NK-92 (cell line): Measurements from ENCODE around the gene GJA9.
"Not testable (repeated sequence)": the region's sequence is repeated elsewhere in the genome, so short reads cannot be mapped to it uniquely, and the experiment has no call there.

Source experiments
- DNase-seq: peaks from one replicate; lab custom pipeline; 2025; ENCODE audit not compliant: unreplicated experiment; lab: John Stamatoyannopoulos, UW

The GJA9 gene

DNA sequence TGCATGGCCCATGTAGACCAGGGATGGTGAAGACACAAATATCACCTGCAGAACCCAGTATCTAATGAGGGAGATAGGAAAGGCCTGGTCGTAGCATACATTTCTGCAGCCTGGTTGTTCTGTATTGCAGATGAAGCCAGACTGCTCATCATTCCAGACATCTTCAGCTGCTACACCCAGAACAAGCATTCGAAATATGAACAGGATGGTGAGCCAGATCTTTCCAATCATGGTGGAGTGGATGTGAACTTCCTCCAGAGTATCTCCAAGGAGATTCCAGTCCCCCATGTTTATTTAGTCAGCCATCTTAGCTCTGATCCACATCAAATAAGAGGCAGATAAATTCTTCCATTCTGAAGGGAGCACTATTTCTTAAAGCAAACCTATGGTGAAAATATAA is 5.6 kb downstream of the GJA9 start:
- no peak for DNase-seq

- DNase-seq, result peak; percentile 92
Observed at GRCh38 chr1:38873027-38873969, 8.1 kb downstream of the GJA9 start, which contains the start of gene MYCBP. MYCBP (minus strand) TSS chr1:38873348; CDS start chr1:38873305, 43 bp downstream.

DNA sequence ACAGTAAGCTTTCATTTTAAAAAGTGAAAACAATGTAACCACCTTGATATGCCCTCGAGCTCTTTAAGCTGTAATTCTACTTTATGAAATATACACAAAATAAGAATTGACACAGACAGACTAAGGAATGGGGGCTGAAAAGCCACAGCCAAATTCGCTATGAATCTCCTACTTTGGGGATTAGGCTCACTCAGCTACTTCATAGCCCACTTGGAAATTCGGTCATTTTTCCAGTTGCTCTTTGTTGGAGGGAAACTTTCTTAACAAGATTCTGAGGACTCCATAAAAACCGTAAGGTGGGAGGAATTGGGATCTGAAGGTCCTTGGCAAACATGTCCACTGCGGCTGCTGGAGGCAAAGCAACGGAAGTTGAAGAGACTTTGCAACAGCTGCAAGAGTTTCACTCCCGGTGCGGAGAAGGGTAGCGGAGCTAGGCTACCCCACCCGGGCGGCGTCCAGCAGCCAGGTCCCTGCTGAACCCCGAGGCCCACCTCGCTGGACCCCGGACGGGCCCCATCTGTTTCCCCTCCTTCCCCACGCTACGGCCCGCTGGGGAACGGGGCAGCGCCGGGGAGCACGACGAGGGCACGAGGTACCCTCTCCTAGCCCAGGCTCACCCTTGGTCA is 8.9 kb downstream of the GJA9 start:
- DNase-seq, result no peak

DNA sequence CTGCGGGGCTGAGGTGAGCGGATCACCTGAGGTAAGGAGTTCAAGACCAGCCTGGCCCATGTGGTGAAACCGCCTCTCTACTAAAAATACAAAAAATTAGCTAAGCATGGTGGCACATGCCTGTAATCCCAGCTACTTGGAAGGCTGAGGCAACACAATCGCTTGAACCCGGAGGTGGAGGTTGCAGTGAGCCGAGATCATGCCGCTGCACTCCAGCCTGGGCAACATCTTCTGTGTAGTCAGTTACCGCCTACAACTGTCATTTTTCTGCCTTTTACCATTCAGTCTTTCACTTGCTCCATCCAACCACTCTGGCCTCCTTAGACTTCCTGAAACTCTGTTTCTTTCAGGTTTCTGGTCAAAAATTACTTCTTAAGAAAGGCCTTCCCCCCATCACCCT is 10.4 kb downstream of the GJA9 start:
- DNase-seq, result no peak

GRCh38 chr1:38867208-38867607 is 14.2 kb downstream of the GJA9 start:
- DNase-seq, result no peak

DNA sequence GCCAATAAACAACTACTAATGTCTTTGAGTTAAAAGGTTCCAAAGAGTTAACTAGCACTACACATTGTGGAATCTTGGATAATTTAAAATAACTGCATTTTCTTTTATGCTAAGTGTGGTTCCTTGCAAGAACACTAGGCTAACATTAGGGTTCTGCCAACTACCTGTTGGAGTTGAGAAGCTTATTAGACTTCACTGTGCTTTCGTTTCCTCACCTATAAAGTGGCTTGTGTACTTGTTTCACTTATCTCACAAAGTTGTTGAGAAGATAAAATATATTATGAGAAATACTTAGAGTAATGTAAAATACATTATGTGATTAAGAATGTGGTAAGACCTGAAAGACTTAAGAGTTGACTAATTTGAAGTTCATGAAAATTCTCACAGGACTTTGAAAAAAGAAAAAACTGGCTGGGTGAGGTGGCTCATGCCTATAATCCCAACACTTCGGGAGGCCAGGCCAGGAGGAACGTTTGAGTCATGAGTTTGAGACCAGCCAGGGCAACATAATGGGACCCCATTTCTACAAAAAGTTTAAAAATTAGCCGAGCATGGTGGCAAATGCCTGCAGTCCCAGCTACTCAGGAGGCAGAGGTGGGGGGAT is 16.2 kb downstream of the GJA9 start:
- no peak for DNase-seq

GRCh38 chr1:38860454-38860795 is 21.0 kb downstream of the GJA9 start:
- no peak for DNase-seq

GRCh38 chr1:38859561-38860453 is 21.6 kb downstream of the GJA9 start, which contains the start of gene RRAGC:
RRAGC (minus strand) TSS chr1:38859772; CDS start chr1:38859646, 126 bp downstream.
- DNase-seq, result peak; percentile 96

DNA sequence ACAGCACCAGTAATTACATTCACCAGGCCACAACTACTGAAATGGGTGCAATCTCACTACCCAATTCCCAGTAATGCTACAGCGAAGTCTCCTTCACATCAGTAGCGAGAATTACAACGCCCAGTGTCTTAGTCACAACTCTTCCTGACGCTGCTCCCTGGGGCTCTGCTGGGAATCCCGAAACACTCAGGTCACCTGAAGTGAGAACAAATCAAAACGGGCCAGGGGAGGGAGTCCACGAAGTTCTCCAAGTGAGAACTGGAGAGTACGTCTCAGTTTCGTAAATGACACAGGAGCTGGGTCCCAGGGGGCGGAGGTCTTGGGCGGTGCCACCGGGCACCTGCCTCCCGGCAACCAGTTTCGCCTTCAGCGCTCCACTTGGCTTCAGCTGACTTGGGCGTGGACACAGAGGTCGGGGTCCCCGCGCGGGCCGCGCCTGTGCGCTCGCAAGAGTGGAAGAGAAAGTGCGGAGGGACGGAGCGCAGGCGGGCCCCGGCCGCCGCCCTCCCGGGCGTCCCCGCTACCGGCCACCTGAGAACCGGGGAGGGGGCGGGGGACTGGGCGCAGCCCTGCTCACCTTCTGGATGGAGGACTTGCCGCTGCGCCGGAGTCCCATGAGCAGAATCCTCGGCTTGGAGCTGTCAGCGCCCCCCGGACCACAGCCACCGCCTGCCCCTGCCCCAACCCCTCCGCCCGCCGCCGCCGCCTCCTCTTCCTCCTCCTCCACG is 22.4 kb downstream of the GJA9 start:
- no peak for DNase-seq

DNA sequence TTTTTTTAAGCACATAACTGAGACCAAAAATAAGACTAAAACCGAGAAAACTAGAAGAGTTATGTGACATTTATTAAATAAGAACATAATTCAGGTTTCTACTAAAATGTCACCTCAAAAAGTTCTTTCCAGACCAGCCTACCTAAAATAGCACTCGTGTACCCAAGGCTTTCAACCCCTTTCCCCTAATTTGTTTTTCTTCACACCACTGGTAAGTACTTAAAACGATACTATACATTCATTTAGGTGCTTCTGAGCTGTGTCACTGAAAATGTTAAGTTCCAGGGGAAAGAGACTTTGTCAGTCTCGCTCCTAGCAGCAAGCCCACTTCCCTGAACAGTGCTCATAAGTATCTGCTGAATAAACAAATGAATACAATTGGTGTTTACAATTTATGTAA is 28.6 kb downstream of the GJA9 start:
- no peak for DNase-seq

- no peak for DNase-seq
Observed at GRCh38 chr1:38848071-38848470, 33.3 kb downstream of the GJA9 start.

- DNase-seq, result no peak
Observed at GRCh38 chr1:38846210-38846609, 35.2 kb downstream of the GJA9 start.

- not testable (repeated sequence) for DNase-seq
Observed at GRCh38 chr1:38845088-38845487, 36.3 kb downstream of the GJA9 start.

GRCh38 chr1:38840281-38840680 is 41.1 kb downstream of the GJA9 start:
- DNase-seq, result no peak

GRCh38 chr1:38839363-38839762 is 42.0 kb downstream of the GJA9 start:
- no peak for DNase-seq

- DNase-seq, result not testable (repeated sequence)
Observed at GRCh38 chr1:38836316-38836715, 45.1 kb downstream of the GJA9 start.

GRCh38 chr1:38834937-38835827 is 46.2 kb downstream of the GJA9 start:
- DNase-seq, result no peak

DNA sequence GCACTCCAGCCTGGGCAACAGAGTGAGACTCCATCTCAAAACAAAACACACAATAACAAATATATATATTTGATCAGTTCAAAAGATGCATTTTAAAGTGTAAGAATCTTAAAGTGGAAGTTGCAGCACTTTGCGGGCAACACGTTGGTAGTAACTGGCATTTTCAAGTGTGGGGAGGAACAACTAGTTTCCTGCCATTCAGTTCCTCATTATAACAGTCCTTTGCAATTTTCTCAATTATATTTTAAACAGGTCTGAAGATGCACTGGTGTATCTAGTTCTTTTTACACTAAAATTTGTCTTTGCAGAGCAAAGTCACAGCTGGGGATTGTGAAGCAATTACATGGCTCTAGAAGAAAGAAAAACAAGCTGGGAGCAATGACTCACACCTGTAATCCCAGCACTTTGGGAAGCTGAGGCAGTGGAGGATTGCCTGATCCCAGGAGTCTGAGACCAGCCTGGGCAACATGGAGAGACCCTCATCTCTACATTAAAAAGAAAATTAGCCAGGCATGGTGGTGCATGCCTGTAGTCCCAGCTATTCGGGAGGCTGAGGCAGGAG is 47.1 kb downstream of the GJA9 start:
- no peak for DNase-seq

DNA sequence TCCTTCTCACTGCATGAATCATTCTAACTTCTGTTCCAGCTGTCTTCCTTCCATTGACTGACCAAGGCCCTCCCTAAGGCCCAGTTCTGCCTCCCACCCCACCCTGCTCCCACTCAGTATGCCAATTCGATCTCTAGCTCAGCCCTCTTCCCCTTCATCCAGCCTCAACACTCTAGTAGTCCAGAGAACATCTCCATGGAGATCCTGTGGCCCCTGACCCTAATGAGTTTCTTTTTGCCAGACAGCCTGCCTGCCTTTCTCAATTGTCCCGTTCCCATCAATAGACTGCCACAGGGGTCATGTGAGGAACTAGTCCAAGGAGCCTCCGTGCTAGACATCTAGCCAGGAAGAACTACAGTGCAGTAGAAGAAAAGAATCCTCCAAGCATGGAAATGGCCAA is 48.2 kb downstream of the GJA9 start:
- DNase-seq, result no peak
